ENCODE measurements around the gene CCDC159.

CCDC159 gene

DNA sequence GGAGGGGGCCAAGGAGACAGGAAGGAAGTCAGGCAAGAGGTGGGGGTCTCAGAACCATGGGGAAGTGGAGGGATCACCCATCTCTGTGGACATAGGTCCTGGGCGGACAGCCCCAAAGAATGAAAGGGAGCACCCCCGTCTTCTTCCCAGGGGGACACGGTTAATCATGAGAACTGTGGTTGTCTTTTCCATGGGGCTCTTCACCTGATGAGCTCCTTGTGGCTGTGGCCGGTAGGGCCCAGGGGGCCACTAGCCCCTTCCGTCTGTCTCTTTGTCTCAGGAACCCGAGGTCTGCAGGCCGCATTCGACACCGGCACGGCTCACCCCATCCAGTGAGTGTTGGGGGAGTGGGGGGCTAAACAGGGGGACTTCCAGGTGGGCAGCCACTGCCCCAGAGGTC is 17.6 kb downstream of the CCDC159 start:
- H3K4me3 ChIP-seq (ENCODE audit: insufficient read depth, low read length, poor library complexity, severe bottlenecking), result no peak overlapping the region
- H3F3A ChIP-seq (ENCODE audit: insufficient read depth), result no peaks in the 10 kb centered on the region
- no peak overlapping the region for H3K9ac ChIP-seq (ENCODE audit: low read length)
- no peak overlapping the region for H3K27ac ChIP-seq (ENCODE audit: low read depth, low read length)
- H3K27me3 ChIP-seq (ENCODE audit: low read length), result no peaks in the 10 kb centered on the region
- H4K20me1 ChIP-seq (ENCODE audit: low read depth, low read length), result no peaks in the 10 kb centered on the region
- H2AFZ ChIP-seq (ENCODE audit: low read depth, low read length, severe bottlenecking), result no peak overlapping the region
- no peaks in the 10 kb centered on the region for H3K9me2 ChIP-seq (replicated peaks; ENCODE audit: insufficient read depth, low read length)
- H3K4me2 ChIP-seq (ENCODE audit: low read depth, low read length, poor library complexity, severe bottlenecking), result no peak overlapping the region
- H3K79me2 ChIP-seq (ENCODE audit: insufficient read depth, low read length), result no peaks in the 10 kb centered on the region
- H3K36me3 ChIP-seq (ENCODE audit: low read length), result no peaks in the 10 kb centered on the region
- no peaks in the 10 kb centered on the region for H3K9me3 ChIP-seq (ENCODE audit: insufficient read depth, low read length)
- TF ChIP-seq, protein P1, sequence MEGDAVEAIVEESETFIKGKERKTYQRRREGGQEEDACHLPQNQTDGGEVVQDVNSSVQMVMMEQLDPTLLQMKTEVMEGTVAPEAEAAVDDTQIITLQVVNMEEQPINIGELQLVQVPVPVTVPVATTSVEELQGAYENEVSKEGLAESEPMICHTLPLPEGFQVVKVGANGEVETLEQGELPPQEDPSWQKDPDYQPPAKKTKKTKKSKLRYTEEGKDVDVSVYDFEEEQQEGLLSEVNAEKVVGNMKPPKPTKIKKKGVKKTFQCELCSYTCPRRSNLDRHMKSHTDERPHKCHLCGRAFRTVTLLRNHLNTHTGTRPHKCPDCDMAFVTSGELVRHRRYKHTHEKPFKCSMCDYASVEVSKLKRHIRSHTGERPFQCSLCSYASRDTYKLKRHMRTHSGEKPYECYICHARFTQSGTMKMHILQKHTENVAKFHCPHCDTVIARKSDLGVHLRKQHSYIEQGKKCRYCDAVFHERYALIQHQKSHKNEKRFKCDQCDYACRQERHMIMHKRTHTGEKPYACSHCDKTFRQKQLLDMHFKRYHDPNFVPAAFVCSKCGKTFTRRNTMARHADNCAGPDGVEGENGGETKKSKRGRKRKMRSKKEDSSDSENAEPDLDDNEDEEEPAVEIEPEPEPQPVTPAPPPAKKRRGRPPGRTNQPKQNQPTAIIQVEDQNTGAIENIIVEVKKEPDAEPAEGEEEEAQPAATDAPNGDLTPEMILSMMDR (IDR thresholded peaks at IDR 0.05; ENCODE audit: insufficient read depth, low read length, poor library complexity, severe bottlenecking), result no peak

DNA sequence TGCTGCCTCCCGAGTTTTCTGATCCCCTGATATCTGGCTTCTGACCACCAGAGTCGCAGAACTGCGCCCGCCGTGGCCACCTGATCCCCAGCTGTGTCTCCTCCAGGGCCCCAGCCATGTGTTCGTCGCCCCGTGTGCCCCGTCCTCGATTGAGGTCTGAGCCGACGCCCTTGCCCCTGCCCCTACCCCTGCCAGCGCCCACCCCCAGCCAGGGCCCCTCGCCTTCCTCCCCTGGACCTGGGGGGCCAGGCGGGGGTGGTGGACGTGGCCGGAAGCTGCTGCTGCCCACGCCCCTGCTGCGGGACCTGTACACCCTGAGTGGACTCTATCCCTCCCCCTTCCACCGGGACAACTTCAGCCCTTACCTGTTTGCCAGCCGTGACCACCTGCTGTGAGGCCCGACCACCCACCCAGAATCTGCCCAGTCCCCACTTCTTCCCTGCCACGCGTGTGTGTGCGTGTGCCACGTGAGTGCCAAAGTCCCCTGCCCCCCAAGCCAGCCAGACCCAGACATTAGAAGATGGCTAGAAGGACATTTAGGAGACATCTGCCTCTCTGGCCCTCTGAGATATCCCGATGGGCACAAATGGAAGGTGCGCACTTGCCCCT is 18.1 kb downstream of the CCDC159 start:
- TF ChIP-seq, protein P1 (IDR thresholded peaks at IDR 0.05; ENCODE audit: insufficient read depth, low read length, poor library complexity, severe bottlenecking), result no peak
- no peak for TF ChIP-seq EZH2phosphoT487 (conservative IDR thresholded peaks at IDR 0.05; ENCODE audit: low read length)
- no peak overlapping the region for H3K9ac ChIP-seq (ENCODE audit: low read length)
- H3K27me3 ChIP-seq (ENCODE audit: low read length), result no peaks in the 10 kb centered on the region
- no peaks in the 10 kb centered on the region for H3K9me2 ChIP-seq (replicated peaks; ENCODE audit: insufficient read depth, low read length)
- H3K9me3 ChIP-seq (ENCODE audit: insufficient read depth, low read length), result no peaks in the 10 kb centered on the region
- no peak overlapping the region for H3K4me2 ChIP-seq (ENCODE audit: low read depth, low read length, poor library complexity, severe bottlenecking)
- H4K20me1 ChIP-seq (ENCODE audit: low read depth, low read length), result no peaks in the 10 kb centered on the region
- no peak overlapping the region for H3K27ac ChIP-seq (ENCODE audit: low read depth, low read length)
- no peaks in the 10 kb centered on the region for H3F3A ChIP-seq (ENCODE audit: insufficient read depth)
- no peaks in the 10 kb centered on the region for H3K79me2 ChIP-seq (ENCODE audit: insufficient read depth, low read length)
- no peak overlapping the region for H2AFZ ChIP-seq (ENCODE audit: low read depth, low read length, severe bottlenecking)
- no peak overlapping the region for H3K4me3 ChIP-seq (ENCODE audit: insufficient read depth, low read length, poor library complexity, severe bottlenecking)
- H3K36me3 ChIP-seq (ENCODE audit: low read length), result no peaks in the 10 kb centered on the region

DNA sequence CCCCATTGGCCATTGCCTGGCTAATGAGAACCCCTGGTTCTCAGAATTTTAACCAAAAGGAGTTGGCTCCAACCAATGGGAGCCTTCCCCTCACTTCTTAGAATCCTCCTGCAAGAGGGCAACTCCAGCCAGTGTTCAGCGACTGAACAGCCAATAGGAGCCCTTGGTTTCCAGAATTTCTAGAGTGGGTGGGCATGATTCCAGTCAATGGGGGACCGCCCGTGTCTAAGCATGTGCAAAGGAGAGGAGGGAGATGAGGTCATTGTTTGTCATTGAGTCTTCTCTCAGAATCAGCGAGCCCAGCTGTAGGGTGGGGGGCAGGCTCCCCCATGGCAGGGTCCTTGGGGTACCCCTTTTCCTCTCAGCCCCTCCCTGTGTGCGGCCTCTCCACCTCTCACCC is 18.6 kb downstream of the CCDC159 start:
- no peaks in the 10 kb centered on the region for H3K9me2 ChIP-seq (replicated peaks; ENCODE audit: insufficient read depth, low read length)
- H2AFZ ChIP-seq (ENCODE audit: low read depth, low read length, severe bottlenecking), result no peak overlapping the region
- H3K27ac ChIP-seq (ENCODE audit: low read depth, low read length), result no peak overlapping the region
- no peaks in the 10 kb centered on the region for H3K9me3 ChIP-seq (ENCODE audit: insufficient read depth, low read length)
- no peaks in the 10 kb centered on the region for H4K20me1 ChIP-seq (ENCODE audit: low read depth, low read length)
- no peaks in the 10 kb centered on the region for H3K36me3 ChIP-seq (ENCODE audit: low read length)
- no peak overlapping the region for H3K4me2 ChIP-seq (ENCODE audit: low read depth, low read length, poor library complexity, severe bottlenecking)
- no peak for TF ChIP-seq EZH2phosphoT487 (conservative IDR thresholded peaks at IDR 0.05; ENCODE audit: low read length)
- TF ChIP-seq, protein P1 (IDR thresholded peaks at IDR 0.05; ENCODE audit: insufficient read depth, low read length, poor library complexity, severe bottlenecking), result no peak
- H3K4me3 ChIP-seq (ENCODE audit: insufficient read depth, low read length, poor library complexity, severe bottlenecking), result no peak overlapping the region
- no peaks in the 10 kb centered on the region for H3K79me2 ChIP-seq (ENCODE audit: insufficient read depth, low read length)
- no peak overlapping the region for H3K9ac ChIP-seq (ENCODE audit: low read length)
- H3F3A ChIP-seq (ENCODE audit: insufficient read depth), result no peaks in the 10 kb centered on the region
- no peaks in the 10 kb centered on the region for H3K27me3 ChIP-seq (ENCODE audit: low read length)

All from SU-DHL-6 (cell line).